ENCODE measurements around the gene IDH3A.

IDH3A gene

GRCh38 chr15:78108300-78109084 is 40.7 kb upstream of the IDH3A start:
- FAIRE-seq = peak; percentile 85
- TF ChIP-seq POLR2A (IDR thresholded peaks at IDR 0.05; ENCODE audit: low read depth, low read length) (no peak), POLR2AphosphoS5 (IDR thresholded peaks at IDR 0.05; ENCODE audit: low read depth, low read length) (no peak), TAF1 (IDR thresholded peaks at IDR 0.05; ENCODE audit: borderline replicate concordance, low read depth, low read length) (no peak)
- peak; percentile 74 for DNase-seq (ENCODE audit: insufficient read length)

- TF ChIP-seq POLR2AphosphoS5 (IDR thresholded peaks at IDR 0.05; ENCODE audit: low read depth, low read length) (no peak), TAF1 (IDR thresholded peaks at IDR 0.05; ENCODE audit: borderline replicate concordance, low read depth, low read length) (no peak), POLR2A (IDR thresholded peaks at IDR 0.05; ENCODE audit: low read depth, low read length) (no peak)
- DNase-seq (ENCODE audit: insufficient read length) (no peak), FAIRE-seq (no peak)
Measured at GRCh38 chr15:78109156-78109555, 40.0 kb upstream of the IDH3A start.

GRCh38 chr15:78110096-78110495 is 39.1 kb upstream of the IDH3A start:
- FAIRE-seq (no peak), DNase-seq (ENCODE audit: insufficient read length) (no peak)
- no peak for TF ChIP-seq TAF1 (IDR thresholded peaks at IDR 0.05; ENCODE audit: borderline replicate concordance, low read depth, low read length)
- no peak for TF ChIP-seq POLR2A (IDR thresholded peaks at IDR 0.05; ENCODE audit: low read depth, low read length)
- TF ChIP-seq POLR2AphosphoS5 (IDR thresholded peaks at IDR 0.05; ENCODE audit: low read depth, low read length) = no peak

DNA sequence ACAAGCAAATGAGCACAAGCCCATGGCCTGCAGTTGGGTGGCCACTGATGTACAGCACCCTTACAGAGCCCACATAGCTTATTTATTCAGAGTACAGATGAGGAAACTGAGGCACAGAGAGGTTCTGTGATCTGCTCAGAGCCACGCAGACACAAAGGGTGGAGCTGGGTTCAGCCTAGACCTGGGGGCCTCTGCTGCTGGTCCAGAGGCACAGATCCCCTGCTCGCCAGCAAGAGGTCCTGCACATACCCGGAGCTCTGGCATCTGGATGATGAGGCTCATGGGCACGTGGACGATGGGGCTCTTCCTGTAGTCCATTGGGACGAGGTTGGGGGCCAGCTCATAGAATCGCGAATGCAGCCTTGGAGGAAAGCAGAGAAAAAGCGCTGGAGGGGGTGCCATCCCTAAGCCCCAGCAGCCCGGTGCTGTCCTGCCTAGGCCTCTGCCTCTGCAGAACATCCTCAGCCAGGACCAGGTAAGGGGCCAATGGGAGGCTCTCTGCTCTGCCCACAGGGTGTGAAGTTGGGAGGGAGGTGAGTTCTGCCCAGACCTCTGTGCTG is 38.2 kb upstream of the IDH3A start:
- DNase-seq (ENCODE audit: insufficient read length) = no peak
- FAIRE-seq = no peak

DNA sequence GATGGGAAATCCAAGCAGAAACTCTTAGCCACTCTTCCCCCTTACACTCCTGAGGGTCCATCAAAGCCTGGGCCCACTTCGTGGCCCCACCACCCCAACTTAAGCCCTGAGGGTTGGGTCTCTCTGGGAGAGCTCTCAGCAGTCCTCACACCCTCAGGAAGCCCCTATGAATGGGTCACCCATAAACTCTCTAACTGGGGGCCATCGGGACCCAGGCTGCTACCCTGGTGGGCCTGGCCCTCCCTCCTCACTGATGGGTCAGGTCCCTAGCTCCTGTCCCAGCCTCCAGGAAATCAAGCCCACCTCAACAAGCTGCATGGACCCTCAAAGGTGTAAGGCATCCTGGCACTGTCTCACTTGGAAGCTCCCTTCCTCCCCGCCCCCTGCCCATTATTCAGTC is 37.4 kb upstream of the IDH3A start:
- DNase-seq (ENCODE audit: insufficient read length) = no peak
- no peak for FAIRE-seq

More for the DNA sequence above, 38.2 kb upstream of the IDH3A start:
- TF ChIP-seq POLR2A (IDR thresholded peaks at IDR 0.05; ENCODE audit: low read depth, low read length) (no peak), TAF1 (IDR thresholded peaks at IDR 0.05; ENCODE audit: borderline replicate concordance, low read depth, low read length) (no peak), POLR2AphosphoS5 (IDR thresholded peaks at IDR 0.05; ENCODE audit: low read depth, low read length) (no peak)

DNA sequence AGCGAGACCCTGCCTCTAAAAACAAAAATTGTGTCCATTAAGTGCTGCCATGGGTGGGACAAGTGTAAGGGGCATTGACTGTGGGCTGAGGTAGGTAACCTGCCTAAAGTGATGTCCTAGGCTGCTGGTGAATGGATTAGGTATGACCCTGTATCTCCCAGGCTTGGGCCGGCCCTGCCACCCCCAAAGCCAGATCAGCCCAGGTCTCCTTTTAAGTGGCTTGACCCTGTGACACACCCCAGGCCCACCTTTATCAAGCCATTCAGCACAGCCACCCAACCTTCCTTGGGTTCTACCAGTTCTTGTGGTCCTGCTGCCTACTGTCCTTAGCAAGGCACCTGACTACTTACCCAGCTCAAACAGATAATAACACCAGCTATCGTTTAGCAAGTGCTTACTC is 36.6 kb upstream of the IDH3A start:
- FAIRE-seq = no peak
- TF ChIP-seq POLR2A (IDR thresholded peaks at IDR 0.05; ENCODE audit: low read depth, low read length) (no peak), TAF1 (IDR thresholded peaks at IDR 0.05; ENCODE audit: borderline replicate concordance, low read depth, low read length) (no peak), POLR2AphosphoS5 (IDR thresholded peaks at IDR 0.05; ENCODE audit: low read depth, low read length) (no peak)
- no peak for DNase-seq (ENCODE audit: insufficient read length)

More for the DNA sequence above, 37.4 kb upstream of the IDH3A start:
- TF ChIP-seq POLR2AphosphoS5 (IDR thresholded peaks at IDR 0.05; ENCODE audit: low read depth, low read length) (no peak), TAF1 (IDR thresholded peaks at IDR 0.05; ENCODE audit: borderline replicate concordance, low read depth, low read length) (no peak)

DNA sequence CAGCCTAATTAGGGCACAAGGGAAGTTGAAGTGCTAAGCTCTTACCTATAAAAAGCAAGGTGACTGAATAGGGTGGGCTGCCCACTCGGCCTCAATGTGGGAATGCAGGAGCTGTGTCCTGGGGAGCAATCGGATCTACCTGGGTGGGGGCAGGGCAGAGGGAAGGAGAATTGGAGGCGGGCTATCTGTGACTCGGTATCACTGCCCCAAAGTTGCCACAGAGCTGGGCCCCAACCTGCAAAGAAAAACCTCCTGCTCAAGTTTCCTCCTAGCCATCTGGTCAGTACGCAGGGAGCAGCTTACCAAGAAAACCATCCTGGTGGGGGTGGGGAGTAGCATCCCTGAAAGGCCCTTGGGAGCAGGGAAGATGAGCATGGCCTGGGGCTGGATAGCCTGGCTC is 28.6 kb upstream of the IDH3A start:
- DNase-seq (ENCODE audit: insufficient read length) = no peak
- TF ChIP-seq POLR2A (IDR thresholded peaks at IDR 0.05; ENCODE audit: low read depth, low read length) (no peak), TAF1 (IDR thresholded peaks at IDR 0.05; ENCODE audit: borderline replicate concordance, low read depth, low read length) (no peak), POLR2AphosphoS5 (IDR thresholded peaks at IDR 0.05; ENCODE audit: low read depth, low read length) (no peak)
- FAIRE-seq = no peak

GRCh38 chr15:78125267-78125666 is 23.9 kb upstream of the IDH3A start:
- DNase-seq (ENCODE audit: insufficient read length) = no peak
- no peak for FAIRE-seq
- TF ChIP-seq TAF1 (IDR thresholded peaks at IDR 0.05; ENCODE audit: borderline replicate concordance, low read depth, low read length) = no peak
- TF ChIP-seq POLR2A (IDR thresholded peaks at IDR 0.05; ENCODE audit: low read depth, low read length) = no peak
- TF ChIP-seq POLR2AphosphoS5 (IDR thresholded peaks at IDR 0.05; ENCODE audit: low read depth, low read length) = no peak

DNA sequence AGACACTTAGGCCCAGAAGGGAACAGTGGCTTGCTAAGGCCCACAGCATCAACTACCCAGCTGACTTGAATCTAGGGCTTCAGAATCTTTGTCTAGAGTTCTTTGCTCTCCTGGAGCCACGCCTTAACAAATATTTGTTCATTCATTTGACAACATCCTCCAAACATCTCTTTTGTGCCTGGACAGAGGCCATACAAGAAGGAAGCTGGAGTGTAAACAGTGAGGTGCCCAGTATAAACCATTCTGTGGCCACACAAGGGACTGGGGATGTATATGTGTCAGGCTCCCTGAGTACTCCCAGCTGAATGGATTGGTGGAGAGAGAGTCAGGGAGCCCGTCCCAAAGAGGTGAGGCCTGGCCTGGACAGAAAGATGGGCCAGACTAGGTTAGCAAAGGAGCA is 21.3 kb upstream of the IDH3A start:
- DNase-seq (ENCODE audit: insufficient read length) (no peak), FAIRE-seq (no peak)
- TF ChIP-seq POLR2A (IDR thresholded peaks at IDR 0.05; ENCODE audit: low read depth, low read length) (no peak), POLR2AphosphoS5 (IDR thresholded peaks at IDR 0.05; ENCODE audit: low read depth, low read length) (no peak), TAF1 (IDR thresholded peaks at IDR 0.05; ENCODE audit: borderline replicate concordance, low read depth, low read length) (no peak)

GRCh38 chr15:78129077-78129750 is 19.9 kb upstream of the IDH3A start:
- no peak for DNase-seq (ENCODE audit: insufficient read length)
- no peak for FAIRE-seq
- TF ChIP-seq TAF1 (IDR thresholded peaks at IDR 0.05; ENCODE audit: borderline replicate concordance, low read depth, low read length) = no peak
- TF ChIP-seq POLR2A (IDR thresholded peaks at IDR 0.05; ENCODE audit: low read depth, low read length) = no peak
- TF ChIP-seq POLR2AphosphoS5 (IDR thresholded peaks at IDR 0.05; ENCODE audit: low read depth, low read length) = no peak

DNA sequence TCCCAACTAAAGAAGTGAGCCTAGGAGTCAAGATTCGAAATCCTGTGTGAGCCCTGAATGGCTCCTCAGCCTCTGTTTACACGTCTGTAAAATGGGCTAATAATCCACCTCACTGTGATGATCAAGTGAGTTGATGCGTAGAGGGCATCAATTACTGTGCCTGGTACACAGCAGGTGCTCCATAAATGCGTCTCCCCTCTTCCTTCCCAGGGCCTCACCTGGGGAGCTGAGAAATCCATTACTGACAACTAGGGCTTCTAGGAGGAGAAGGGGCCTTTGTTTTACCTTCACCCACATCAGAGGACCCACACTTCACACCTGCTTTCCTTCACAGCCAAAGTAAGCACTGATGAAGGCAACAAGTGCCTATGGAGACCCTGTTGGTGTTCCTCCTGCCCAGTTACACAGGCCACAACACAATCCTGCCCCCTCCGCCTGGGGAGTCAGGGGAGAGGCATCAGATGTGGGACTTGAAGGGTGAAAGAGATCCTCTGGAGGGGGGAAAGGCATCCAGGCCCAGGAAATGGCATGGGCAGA is 19.3 kb upstream of the IDH3A start:
- no peak for FAIRE-seq
- no peak for DNase-seq (ENCODE audit: insufficient read length)
- TF ChIP-seq TAF1 (IDR thresholded peaks at IDR 0.05; ENCODE audit: borderline replicate concordance, low read depth, low read length) (no peak), POLR2A (IDR thresholded peaks at IDR 0.05; ENCODE audit: low read depth, low read length) (no peak), POLR2AphosphoS5 (IDR thresholded peaks at IDR 0.05; ENCODE audit: low read depth, low read length) (no peak)

All from GM12892 (cell line).